ENCODE data around the gene CALHM2. TPM values are rescaled to one million over a fixed set of nuclear protein-coding genes. Genes with fewer than 3 reads are reported as not detected.

The CALHM2 gene
- total RNA-seq, 1 experiment from 2014 or later, result 5.9 TPM

GRCh38 chr10:103480521-103480920 lies 28.4 kb upstream of the CALHM2 start:
- DNase-seq (ENCODE audit: low read depth, low spot score), result no peak
- BruUV-seq (replicated peaks), result no TSS peak

GRCh38 chr10:103479135-103479534 lies 27.0 kb upstream of the CALHM2 start, which contains the start of gene CALHM3:
TSS of gene CALHM3 (minus strand) at chr10:103479240. CDS start at chr10:103479032, 208 bp downstream.
- POLR2A ChIA-PET, result no interaction called here
- intact Hi-C loops (cut with micrococcal nuclease; ENCODE audit: unreplicated experiment), result no loop called here
- Histone ChIP-seq H3K36me3 (ENCODE audit: control insufficient read depth, insufficient read depth, low read length) (no peaks in the 10 kb centered on the region), H3K27ac (ENCODE audit: low read length) (no peak within 1 kb of the TSS), H3K27me3 (ENCODE audit: control insufficient read depth, insufficient read depth, low read length) (no peaks in the 10 kb centered on the region), H3K4me3 (ENCODE audit: low read depth in 2 of 2, low read length in 2 of 2) (no peak within 1 kb of the TSS), H3K4me1 (ENCODE audit: control insufficient read depth, insufficient read depth, low read length) (no peaks in the 10 kb centered on the region; the same call in 1 of the 2 replicates), H3K9me3 (ENCODE audit: control insufficient read depth, insufficient read depth, low read depth, low read length) (no peaks in the 10 kb centered on the region)
- ATAC-seq, result peak; percentile 32; the same call in 1 of the 2 replicates
- DNase-seq (ENCODE audit: low read depth, low spot score), result no peak
- in situ Hi-C loops (cut with HindIII; ENCODE audit: low pct_unique_long_range_greater_than_20kb, low sequenced_read_pairs), result loop anchor here (10.0 kb wide), 1 partner anchor 84 kb away; the partner anchor contains the start of genes ATP5MK and PDCD11
- CTCF ChIA-PET, result no interaction called here
- TF ChIP-seq POLR2AphosphoS5 (IDR thresholded peaks at IDR 0.05; ENCODE audit: low read depth, low read length) (no peak), TCF7L2 (IDR thresholded peaks at IDR 0.05; ENCODE audit: low read depth, low read length) (no peak), REST (IDR thresholded peaks at IDR 0.05; ENCODE audit: insufficient read depth in 1 of 2, low read depth in 2 of 2, low read length in 1 of 2) (no peak), SIN3A (IDR thresholded peaks at IDR 0.05; ENCODE audit: borderline replicate concordance, insufficient read depth, low read depth, low read length) (no peak), CTCF (IDR thresholded peaks at IDR 0.05) (no peak)
- BruUV-seq (replicated peaks), result no TSS peak

More at GRCh38 chr10:103480521-103480920, 28.4 kb upstream of the CALHM2 start:
- intact Hi-C loops (cut with micrococcal nuclease; ENCODE audit: unreplicated experiment), result no loop called here
- H3K36me3 ChIP-seq (ENCODE audit: control insufficient read depth, insufficient read depth, low read length), result no peaks in the 10 kb centered on the region
- in situ Hi-C loops (cut with HindIII; ENCODE audit: low pct_unique_long_range_greater_than_20kb, low sequenced_read_pairs), result no loop called here
- ChIA-PET POLR2A (interaction anchor here (0.6 kb wide), 1 partner anchor 53 kb away, joined by 3 read pairs; no protein-coding TSS in a partner anchor), CTCF (interaction anchor here (0.9 kb wide), 1 partner anchor 104 kb away, joined by 3 read pairs; no protein-coding TSS in a partner anchor)
- ATAC-seq, result no peak
- no peak overlapping the region for H3K27ac ChIP-seq (ENCODE audit: low read length)
- H3K9me3 ChIP-seq (ENCODE audit: control insufficient read depth, insufficient read depth, low read depth, low read length), result no peaks in the 10 kb centered on the region
- no peaks in the 10 kb centered on the region for H3K27me3 ChIP-seq (ENCODE audit: control insufficient read depth, insufficient read depth, low read length)
- H3K4me1 ChIP-seq (ENCODE audit: control insufficient read depth, insufficient read depth, low read length), result no peaks in the 10 kb centered on the region; the same call in 1 of the 2 replicates
- H3K4me3 ChIP-seq (ENCODE audit: low read depth in 2 of 2, low read length in 2 of 2), result no peak overlapping the region
- TF ChIP-seq REST (IDR thresholded peaks at IDR 0.05; ENCODE audit: insufficient read depth in 1 of 2, low read depth in 2 of 2, low read length in 1 of 2) (no peak), CTCF (IDR thresholded peaks at IDR 0.05) (no peak), SIN3A (IDR thresholded peaks at IDR 0.05; ENCODE audit: borderline replicate concordance, insufficient read depth, low read depth, low read length) (no peak), TCF7L2 (IDR thresholded peaks at IDR 0.05; ENCODE audit: low read depth, low read length) (no peak), POLR2AphosphoS5 (IDR thresholded peaks at IDR 0.05; ENCODE audit: low read depth, low read length) (no peak)

All from Panc1 (cell line).